Thoracic aorta (tissue), 2 donors: ENCODE measurements around the gene NGDN. TPM values are rescaled to one million over a fixed set of nuclear protein-coding genes. Genes with fewer than 3 reads are reported as not detected.

Source experiments
- ATAC-seq: fragments of 150-250 bp; one replicate; pipeline ENCODE4 v1.8.0; 2017; ENCODE audit warnings: low read depth; ENCODE audit not compliant: insufficient number of reproducible peaks, low FRiP score
- DNase-seq: peaks from one replicate; pipeline ENCODE4 v3.0.0-alpha.2; 2020; ENCODE audit warnings: low spot score
- H3K27ac ChIP-seq, 2 donors: fragments of 200-600 bp; sonication (generic); 1 replicate in 1 of 2; 2 replicates in 1 of 2; pipeline ENCODE4 v1.5.1; 2016; ENCODE audit warnings: mild to moderate bottlenecking in 2 of 2, moderate library complexity in 2 of 2
- H3K27me3 ChIP-seq: fragments of 200-600 bp; sonication (generic); replicated peaks from 2 replicates; pipeline ENCODE4 v1.6.0; 2016; ENCODE audit warnings: mild to moderate bottlenecking; ENCODE audit not compliant: insufficient read depth
- H3K36me3 ChIP-seq: fragments of 200-600 bp; sonication (generic); one replicate; pipeline ENCODE4 v1.5.1; 2016
- H3K4me1 ChIP-seq, 2 donors: fragments of 200-600 bp; sonication (generic); 1 replicate in 1 of 2; 2 replicates in 1 of 2; pipeline versions ENCODE4 v1.5.1 to v1.6.0; 2016; ENCODE audit warnings: low read depth in 2 of 2, mild to moderate bottlenecking in 1 of 2; ENCODE audit not compliant: control insufficient read depth in 1 of 2
- H3K4me3 ChIP-seq: fragments of 200-600 bp; sonication (generic); 2 replicates; pipeline ENCODE4 v1.5.1; 2016; ENCODE audit warnings: mild to moderate bottlenecking
- H3K9me3 ChIP-seq: fragments of 200-600 bp; sonication (generic); 2 replicates; pipeline ENCODE4 v1.5.1; 2016
- total RNA-seq, 2 donors: library from RNA; depleted of rRNA; stranded (reverse); fragments of >200 nt; gene quantifications; one replicate each; pipeline versions ENCODE4 v1.1.0 to v1.2.3, GENCODE V29; 2016
- TF ChIP-seq, protein P1 (sequence below): fragments of 200-600 bp; sonication (generic); IDR thresholded peaks from one replicate; pipeline ENCODE4 v1.5.1; 2019; ENCODE audit warnings: antibody characterized with exemption

NGDN gene
- total RNA-seq, 2 donors from 2014 or later, result 29.1 to 46.3 TPM

- Histone ChIP-seq H3K4me3 (no peak overlapping the region), H3K9me3 (no peaks in the 10 kb centered on the region), H3K36me3 (no peaks in the 10 kb centered on the region), H3K27me3 (no peaks in the 10 kb centered on the region), H3K4me1 (no peaks in the 10 kb centered on the region), H3K27ac (no peak overlapping the region)
- DNase-seq, result no peak
- TF ChIP-seq, protein P1, sequence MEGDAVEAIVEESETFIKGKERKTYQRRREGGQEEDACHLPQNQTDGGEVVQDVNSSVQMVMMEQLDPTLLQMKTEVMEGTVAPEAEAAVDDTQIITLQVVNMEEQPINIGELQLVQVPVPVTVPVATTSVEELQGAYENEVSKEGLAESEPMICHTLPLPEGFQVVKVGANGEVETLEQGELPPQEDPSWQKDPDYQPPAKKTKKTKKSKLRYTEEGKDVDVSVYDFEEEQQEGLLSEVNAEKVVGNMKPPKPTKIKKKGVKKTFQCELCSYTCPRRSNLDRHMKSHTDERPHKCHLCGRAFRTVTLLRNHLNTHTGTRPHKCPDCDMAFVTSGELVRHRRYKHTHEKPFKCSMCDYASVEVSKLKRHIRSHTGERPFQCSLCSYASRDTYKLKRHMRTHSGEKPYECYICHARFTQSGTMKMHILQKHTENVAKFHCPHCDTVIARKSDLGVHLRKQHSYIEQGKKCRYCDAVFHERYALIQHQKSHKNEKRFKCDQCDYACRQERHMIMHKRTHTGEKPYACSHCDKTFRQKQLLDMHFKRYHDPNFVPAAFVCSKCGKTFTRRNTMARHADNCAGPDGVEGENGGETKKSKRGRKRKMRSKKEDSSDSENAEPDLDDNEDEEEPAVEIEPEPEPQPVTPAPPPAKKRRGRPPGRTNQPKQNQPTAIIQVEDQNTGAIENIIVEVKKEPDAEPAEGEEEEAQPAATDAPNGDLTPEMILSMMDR, result no peak
- ATAC-seq, result no peak
Observed at GRCh38 chr14:23428686-23429495, 40.6 kb upstream of the NGDN start.

GRCh38 chr14:23430016-23430722, 39.3 kb upstream of the NGDN start:
- Histone ChIP-seq H3K27me3 (no peaks in the 10 kb centered on the region), H3K9me3 (no peaks in the 10 kb centered on the region), H3K4me1 (no peaks in the 10 kb centered on the region), H3K27ac (no peak overlapping the region), H3K36me3 (no peaks in the 10 kb centered on the region), H3K4me3 (no peak overlapping the region)
- TF ChIP-seq, protein P1, result no peak
- DNase-seq, result no peak
- no peak for ATAC-seq

DNA sequence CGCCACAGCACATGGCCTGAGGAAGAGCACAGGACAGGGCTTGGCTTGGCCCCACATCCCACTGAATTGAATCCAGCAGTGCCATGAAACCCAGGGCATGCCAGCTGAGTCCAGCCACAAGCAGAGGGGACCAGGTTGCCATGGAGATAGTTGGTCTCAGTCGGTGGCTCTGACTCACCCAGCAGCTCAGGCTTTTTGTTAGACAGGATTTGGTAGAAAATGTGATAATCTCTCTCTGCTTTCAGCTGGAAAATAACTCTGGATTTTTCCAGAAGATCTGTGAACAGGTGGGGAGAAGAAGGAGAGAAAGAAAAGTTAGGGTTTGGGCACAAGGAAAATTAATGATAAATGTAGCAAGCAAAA, 38.8 kb upstream of the NGDN start:
- no peak for DNase-seq
- TF ChIP-seq, protein P1, result no peak
- no peaks in the 10 kb centered on the region for H3K36me3 ChIP-seq

DNA sequence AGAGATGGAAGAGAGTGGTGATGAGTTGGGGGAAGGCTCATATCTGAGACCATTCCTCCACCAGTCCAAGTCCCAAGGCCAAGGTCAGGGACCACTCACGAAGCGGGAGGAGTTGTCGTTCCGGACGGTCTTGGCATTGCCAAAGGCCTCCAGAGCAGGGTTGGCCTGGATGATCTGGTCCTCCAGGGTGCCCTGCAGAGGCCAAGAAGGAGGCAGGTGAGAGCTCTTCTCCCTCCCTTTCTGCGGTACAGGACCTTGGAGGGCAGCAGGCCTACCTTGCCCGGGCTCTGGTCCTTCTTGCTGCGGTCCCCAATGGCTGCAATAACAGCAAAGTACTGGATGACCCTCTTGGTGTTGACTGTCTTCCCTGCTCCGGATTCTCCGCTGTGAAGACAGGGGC, 38.0 kb upstream of the NGDN start:
- Histone ChIP-seq H3K4me3 (no peak overlapping the region), H3K27ac (no peak overlapping the region), H3K36me3 (no peaks in the 10 kb centered on the region), H3K9me3 (no peaks in the 10 kb centered on the region), H3K4me1 (no peaks in the 10 kb centered on the region), H3K27me3 (no peaks in the 10 kb centered on the region)
- TF ChIP-seq, protein P1, result no peak
- no peak for ATAC-seq
- no peak for DNase-seq

More for the DNA sequence above, 38.8 kb upstream of the NGDN start:
- no peak for ATAC-seq
- Histone ChIP-seq H3K4me1 (no peaks in the 10 kb centered on the region), H3K27ac (no peak overlapping the region), H3K4me3 (no peak overlapping the region), H3K9me3 (no peaks in the 10 kb centered on the region), H3K27me3 (no peaks in the 10 kb centered on the region)

DNA sequence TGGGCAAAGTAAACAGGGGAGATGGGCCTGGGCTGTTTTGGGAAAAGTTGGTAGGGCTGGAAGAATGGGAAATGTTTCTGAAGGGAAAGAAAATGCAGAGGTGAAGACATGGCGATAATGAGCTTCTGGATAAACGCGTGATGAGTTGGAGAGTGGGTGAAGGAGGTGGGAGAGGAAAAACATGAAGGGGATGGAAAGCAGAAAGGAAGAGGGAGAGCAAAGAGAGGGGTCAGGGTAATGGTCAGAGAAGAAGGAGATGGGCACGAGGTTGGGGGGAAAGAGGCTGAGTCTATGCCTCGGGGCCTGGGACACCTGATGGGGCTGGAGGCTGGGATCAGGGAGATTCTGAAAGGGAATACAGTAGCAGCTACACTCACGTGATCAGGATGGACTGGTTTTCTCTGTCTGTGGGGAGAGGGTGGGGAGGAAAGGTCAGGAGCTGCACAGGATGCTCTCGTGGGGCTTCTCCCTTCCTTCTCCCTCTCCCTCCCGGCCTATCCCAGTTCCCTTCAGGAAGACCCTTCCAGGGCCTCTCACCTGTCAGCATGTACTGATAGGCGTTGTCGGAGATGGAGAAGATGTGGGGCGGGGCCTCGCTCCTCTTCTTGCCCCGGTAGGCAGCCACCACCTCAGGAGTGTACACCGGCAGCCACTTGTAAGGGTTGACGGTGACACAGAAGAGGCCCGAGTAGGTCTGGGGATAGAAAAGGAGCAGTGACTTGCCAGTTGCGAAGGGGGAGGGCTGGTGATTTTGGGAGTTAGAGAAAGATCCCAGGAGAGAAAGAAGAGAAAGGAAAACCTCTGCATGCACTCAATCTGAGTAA, 37.2 kb upstream of the NGDN start:
- no peak for DNase-seq

More for the DNA sequence above, 37.2 kb upstream of the NGDN start:
- TF ChIP-seq, protein P1, result no peak
- no peak for ATAC-seq
- Histone ChIP-seq H3K27me3 (no peaks in the 10 kb centered on the region), H3K27ac (no peak overlapping the region), H3K4me1 (no peaks in the 10 kb centered on the region), H3K9me3 (no peaks in the 10 kb centered on the region), H3K36me3 (no peaks in the 10 kb centered on the region), H3K4me3 (no peak overlapping the region)
